ENCODE results near the gene TUBB2B.

Gene TUBB2B

DNA sequence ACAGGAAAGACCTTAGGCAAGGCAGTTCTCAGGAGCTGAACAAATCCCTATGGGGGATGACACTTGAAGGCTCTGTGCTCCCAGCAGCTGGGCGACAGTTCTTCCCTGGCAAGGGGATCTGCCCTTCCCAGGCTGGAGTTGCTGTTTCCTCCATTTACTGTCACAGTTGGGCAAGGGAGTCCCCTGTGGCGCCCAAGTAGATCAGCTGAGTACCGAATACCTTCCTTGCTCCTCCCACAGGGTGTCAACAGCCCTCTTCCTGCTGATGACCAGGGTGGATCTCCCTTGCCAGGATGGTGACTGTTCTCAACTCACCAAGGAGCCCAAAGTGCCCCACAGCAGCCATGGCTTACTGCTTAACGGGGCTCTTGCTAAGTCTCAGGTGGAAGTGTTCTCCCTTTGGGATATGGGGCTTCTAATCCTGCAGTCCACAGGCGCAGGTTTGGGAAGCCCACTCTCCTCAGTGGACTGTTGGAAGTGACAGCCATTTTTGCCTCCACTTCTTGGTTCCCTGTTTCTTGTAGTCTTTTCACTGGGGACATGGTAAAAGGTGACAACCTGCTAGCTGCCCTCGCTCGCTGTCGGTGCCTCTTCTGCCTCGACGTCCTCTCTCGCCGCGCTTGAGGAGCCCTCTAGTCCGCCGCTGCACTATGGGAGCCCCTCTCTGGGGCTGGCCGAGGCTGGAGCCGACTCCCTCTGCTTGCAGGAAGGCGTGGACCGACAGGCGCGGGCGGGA, 25.6 kb upstream of the TUBB2B start:
- Histone ChIP-seq H3K27me3 (ENCODE audit: insufficient read depth, low read depth, severe bottlenecking) (peaks cover 45% of the 10 kb centered on the region), H3K36me3 (no peaks in the 10 kb centered on the region), H3K4me3 (ENCODE audit: low read depth, low read length) (no peak overlapping the region), H3K9me3 (ENCODE audit: severe bottlenecking) (peaks cover 4% of the 10 kb centered on the region), H3K27ac (no peak overlapping the region)
- no peak for DNase-seq
- TF ChIP-seq, protein P1, sequence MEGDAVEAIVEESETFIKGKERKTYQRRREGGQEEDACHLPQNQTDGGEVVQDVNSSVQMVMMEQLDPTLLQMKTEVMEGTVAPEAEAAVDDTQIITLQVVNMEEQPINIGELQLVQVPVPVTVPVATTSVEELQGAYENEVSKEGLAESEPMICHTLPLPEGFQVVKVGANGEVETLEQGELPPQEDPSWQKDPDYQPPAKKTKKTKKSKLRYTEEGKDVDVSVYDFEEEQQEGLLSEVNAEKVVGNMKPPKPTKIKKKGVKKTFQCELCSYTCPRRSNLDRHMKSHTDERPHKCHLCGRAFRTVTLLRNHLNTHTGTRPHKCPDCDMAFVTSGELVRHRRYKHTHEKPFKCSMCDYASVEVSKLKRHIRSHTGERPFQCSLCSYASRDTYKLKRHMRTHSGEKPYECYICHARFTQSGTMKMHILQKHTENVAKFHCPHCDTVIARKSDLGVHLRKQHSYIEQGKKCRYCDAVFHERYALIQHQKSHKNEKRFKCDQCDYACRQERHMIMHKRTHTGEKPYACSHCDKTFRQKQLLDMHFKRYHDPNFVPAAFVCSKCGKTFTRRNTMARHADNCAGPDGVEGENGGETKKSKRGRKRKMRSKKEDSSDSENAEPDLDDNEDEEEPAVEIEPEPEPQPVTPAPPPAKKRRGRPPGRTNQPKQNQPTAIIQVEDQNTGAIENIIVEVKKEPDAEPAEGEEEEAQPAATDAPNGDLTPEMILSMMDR (IDR thresholded peaks at IDR 0.05; ENCODE audit: low read depth, low read length), result no peak

DNA sequence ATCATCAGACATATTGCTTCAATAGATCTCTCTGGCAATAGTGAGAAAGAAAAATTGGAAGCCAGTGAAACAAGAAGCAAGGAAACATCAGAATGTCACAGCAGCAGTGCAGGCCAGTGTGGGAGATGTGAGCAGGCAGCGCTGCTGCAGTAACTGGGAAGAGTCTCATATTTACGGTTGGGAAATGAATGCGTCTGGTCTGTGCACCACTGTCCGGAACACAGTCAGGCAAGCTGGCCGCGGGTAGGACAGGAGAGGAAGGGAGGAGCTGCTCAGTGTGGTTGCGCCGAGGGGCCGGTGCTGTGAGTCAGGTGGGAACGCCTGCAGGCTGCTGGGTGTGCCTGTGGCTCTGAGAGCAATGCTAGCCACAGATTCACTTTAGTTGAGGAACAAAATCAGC, 24.9 kb upstream of the TUBB2B start:
- Histone ChIP-seq H3K4me3 (ENCODE audit: low read depth, low read length) (no peak overlapping the region), H3K27ac (no peak overlapping the region), H3K9me3 (ENCODE audit: severe bottlenecking) (peaks cover 4% of the 10 kb centered on the region), H3K36me3 (no peaks in the 10 kb centered on the region), H3K27me3 (ENCODE audit: insufficient read depth, low read depth, severe bottlenecking) (peaks cover 40% of the 10 kb centered on the region)
- no peak for DNase-seq
- TF ChIP-seq, protein P1 (IDR thresholded peaks at IDR 0.05; ENCODE audit: low read depth, low read length), result no peak

DNA sequence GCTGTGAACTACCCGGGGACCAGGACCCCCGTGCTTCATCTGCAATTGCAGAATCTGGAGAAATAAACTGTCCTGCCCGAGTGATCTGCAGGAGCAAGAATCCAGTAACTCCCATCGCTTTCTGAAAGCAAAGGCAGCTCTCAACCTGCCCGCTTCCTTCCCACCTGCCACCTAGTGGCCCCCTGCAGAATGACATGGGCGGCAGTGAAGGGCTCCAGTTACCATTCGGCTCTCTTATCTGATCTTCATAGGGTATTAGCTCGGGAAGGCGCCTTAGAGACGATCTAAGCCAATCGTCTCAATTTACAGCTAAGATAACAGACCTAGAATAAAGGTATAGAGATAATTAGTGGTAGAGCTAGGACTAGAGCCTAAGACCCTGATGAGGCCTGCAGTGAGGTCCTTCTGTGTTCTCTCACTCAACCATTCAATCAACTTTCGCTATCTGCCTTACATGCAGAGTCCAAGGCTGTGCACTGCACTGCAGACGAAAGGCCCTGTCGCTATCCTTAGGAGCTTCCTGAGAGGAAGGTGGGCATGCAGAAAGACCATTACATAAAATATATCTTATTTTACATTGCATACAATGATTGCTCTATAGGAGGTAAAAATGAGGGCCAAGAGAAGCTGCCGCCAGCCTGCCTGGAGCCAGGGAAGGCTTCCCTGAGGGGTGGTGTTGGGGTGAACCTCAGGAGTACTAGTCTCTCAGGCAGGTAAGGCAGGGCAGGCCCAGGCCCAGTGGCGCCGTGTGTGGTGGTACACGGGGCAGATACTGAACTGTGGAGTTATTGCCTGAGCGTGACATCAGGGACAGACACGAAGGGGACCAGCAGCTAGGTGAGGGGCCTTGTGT, 24.2 kb upstream of the TUBB2B start:
- Histone ChIP-seq H3K36me3 (no peaks in the 10 kb centered on the region), H3K9me3 (ENCODE audit: severe bottlenecking) (peaks cover 4% of the 10 kb centered on the region), H3K4me3 (ENCODE audit: low read depth, low read length) (no peak overlapping the region), H3K27ac (no peak overlapping the region), H3K27me3 (ENCODE audit: insufficient read depth, low read depth, severe bottlenecking) (peaks cover 36% of the 10 kb centered on the region)
- TF ChIP-seq, protein P1 (IDR thresholded peaks at IDR 0.05; ENCODE audit: low read depth, low read length), result peak; percentile 98
- peak; percentile 98 for DNase-seq

DNA sequence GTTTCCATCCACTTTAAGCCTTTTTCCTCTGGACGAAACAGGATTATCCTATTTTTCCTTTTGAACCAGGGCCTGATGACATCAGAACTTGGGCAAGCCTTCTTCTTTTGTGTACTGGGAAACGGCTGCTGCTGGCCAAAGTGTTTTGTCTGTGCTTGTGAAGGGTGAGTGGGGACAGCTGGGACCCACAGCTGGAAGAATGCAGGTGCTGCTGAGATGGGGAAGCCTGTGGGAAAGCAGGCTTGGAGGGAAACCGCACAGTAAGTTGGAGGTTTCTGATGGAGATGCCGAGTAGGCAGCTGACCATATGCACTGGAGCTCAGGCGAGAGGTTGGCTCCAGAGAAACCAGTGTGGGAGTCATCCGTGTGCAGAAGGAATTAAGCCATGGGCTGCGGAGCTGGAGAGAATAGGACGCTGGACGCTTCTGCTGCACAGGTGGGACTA, 22.8 kb upstream of the TUBB2B start:
- TF ChIP-seq, protein P1 (IDR thresholded peaks at IDR 0.05; ENCODE audit: low read depth, low read length), result no peak

DNA sequence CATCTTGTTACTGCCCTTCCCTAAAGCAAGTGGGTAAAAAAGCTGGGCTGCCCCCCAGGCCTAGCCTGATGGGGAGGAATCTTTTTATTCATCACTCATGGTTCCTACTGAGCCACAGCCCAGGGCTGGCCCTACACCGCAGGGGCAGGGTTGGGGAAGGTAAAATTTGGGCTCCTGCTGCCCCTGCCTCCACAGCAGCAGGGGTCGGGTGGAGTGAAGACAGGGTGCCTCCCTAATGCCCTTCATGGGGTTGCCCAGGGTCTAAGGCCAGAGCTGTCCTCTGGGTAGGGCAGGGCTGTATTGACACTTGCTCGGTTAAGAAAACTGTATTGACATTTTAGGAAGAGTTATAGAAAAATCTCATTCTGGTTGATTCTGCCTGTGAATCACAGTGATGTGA, 22.4 kb upstream of the TUBB2B start:
- no peaks in the 10 kb centered on the region for H3K36me3 ChIP-seq
- H3K27me3 ChIP-seq (ENCODE audit: insufficient read depth, low read depth, severe bottlenecking), result peaks cover 36% of the 10 kb centered on the region
- DNase-seq, result no peak
- TF ChIP-seq, protein P1 (IDR thresholded peaks at IDR 0.05; ENCODE audit: low read depth, low read length), result no peak
- H3K9me3 ChIP-seq (ENCODE audit: severe bottlenecking), result peaks cover 4% of the 10 kb centered on the region
- no peak overlapping the region for H3K27ac ChIP-seq
- no peak overlapping the region for H3K4me3 ChIP-seq (ENCODE audit: low read depth, low read length)

More for the DNA sequence above, 22.8 kb upstream of the TUBB2B start:
- Histone ChIP-seq H3K27ac (no peak overlapping the region), H3K9me3 (ENCODE audit: severe bottlenecking) (peaks cover 4% of the 10 kb centered on the region), H3K4me3 (ENCODE audit: low read depth, low read length) (no peak overlapping the region), H3K27me3 (ENCODE audit: insufficient read depth, low read depth, severe bottlenecking) (peaks cover 36% of the 10 kb centered on the region), H3K36me3 (no peaks in the 10 kb centered on the region)
- DNase-seq, result no peak
